ENCODE results near the gene TUBE1.
A peak's percentile ranks its signal among the peaks of the same experiment; 100 is the strongest.

GRCh38 chr6:112087136-112087911 is at the start of gene TUBE1, which contains the start of gene FAM229B:
- peak; percentile 65 to 90 (median 86) for TF ChIP-seq POLR2A (IDR thresholded peaks at IDR 0.05)
- peak in 4 of 7 experiments; percentile 13 to 24 (median 13) for TF ChIP-seq CTCF (IDR thresholded peaks at IDR 0.05)

Data from body of pancreas (tissue), 4 donors.